GM20000 (cell line): Measurements from ENCODE around the gene TMX4.

Source experiments
- DNase-seq: peaks from one replicate; pipeline ENCODE4 v3.0.0; 2012; ENCODE audit warnings: low spot score
- TF ChIP-seq, protein P1 (sequence below): IDR thresholded peaks from 2 replicates; pipeline ENCODE4 v1.5.1; 2012; ENCODE audit warnings: mild to moderate bottlenecking, control low read depth; ENCODE audit errors: extremely low read depth, missing control alignments

The TMX4 gene

DNA sequence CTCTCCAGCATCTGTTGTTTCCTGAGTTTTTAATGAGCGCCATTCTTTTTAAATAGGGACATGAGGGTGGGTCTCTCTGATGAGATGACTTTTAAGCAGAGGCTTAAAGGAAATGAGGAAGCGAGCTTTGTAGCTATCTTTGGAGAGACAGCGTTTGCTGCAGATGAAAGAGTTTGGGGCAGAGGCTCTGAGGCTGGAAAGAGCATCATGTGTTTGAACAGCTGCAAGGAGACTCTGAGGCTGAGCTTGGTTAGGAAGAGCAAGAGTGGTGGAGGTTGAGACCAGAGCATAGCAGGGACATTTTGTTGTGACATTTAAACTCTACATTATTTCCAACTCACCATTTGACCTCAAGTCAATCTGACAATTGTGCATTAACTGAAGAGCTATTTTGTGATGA, 38.3 kb upstream of the TMX4 start:
- TF ChIP-seq, protein P1, sequence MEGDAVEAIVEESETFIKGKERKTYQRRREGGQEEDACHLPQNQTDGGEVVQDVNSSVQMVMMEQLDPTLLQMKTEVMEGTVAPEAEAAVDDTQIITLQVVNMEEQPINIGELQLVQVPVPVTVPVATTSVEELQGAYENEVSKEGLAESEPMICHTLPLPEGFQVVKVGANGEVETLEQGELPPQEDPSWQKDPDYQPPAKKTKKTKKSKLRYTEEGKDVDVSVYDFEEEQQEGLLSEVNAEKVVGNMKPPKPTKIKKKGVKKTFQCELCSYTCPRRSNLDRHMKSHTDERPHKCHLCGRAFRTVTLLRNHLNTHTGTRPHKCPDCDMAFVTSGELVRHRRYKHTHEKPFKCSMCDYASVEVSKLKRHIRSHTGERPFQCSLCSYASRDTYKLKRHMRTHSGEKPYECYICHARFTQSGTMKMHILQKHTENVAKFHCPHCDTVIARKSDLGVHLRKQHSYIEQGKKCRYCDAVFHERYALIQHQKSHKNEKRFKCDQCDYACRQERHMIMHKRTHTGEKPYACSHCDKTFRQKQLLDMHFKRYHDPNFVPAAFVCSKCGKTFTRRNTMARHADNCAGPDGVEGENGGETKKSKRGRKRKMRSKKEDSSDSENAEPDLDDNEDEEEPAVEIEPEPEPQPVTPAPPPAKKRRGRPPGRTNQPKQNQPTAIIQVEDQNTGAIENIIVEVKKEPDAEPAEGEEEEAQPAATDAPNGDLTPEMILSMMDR = no peak
- no peak for DNase-seq

DNA sequence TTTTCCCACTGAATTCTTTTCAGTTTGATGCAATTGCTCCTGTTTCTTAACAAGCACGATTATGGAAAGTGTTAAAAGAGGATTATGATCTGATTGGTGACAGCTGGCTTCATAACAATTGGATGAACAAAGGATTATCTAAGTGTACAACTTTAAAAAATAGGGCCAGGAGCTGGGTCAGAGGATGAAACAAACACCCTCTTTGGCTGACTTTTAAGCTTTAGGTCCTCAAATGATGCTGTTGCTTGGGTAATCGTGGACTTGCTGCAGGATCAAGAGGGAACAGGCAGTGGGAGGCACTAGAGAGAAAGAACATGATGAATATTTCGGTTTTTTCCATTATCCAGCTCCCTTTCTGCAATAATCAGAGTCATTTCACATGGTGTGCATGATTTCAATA, 35.5 kb upstream of the TMX4 start:
- TF ChIP-seq, protein P1 = no peak

DNA sequence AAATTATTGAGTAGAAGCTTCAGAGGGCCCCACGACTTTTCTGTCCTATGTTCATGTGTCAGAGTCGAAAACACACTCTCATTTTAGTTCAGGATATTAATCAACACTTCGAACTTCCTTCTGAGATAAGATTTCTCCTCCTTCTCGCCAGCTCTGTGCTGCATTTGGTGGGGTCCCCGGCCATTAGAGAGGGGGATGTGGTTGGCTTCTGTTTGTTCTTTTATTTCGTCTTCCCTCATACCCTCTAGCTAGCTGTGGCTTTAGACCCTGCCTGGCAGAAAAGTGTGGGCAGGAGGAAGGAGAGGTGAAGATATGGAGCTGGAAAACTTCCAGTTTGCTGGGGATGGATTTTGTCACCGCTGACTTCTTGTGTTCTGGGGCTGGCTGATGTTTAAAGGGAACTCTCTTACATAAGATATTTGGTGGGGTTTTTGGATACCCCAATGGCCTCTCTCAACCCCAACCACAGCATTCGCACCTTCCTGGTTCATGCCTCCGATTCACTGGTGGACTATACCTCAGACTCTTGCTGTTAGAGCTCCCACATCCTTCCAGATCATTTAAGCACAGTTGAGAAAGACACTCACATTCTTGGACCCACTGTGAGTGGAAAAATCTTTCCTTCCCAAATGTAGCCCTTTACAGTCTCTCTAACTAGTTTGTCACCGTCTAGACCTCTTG, 30.7 kb upstream of the TMX4 start:
- no peak for DNase-seq
- TF ChIP-seq, protein P1 = no peak

More for the DNA sequence above, 35.5 kb upstream of the TMX4 start:
- DNase-seq = no peak

DNA sequence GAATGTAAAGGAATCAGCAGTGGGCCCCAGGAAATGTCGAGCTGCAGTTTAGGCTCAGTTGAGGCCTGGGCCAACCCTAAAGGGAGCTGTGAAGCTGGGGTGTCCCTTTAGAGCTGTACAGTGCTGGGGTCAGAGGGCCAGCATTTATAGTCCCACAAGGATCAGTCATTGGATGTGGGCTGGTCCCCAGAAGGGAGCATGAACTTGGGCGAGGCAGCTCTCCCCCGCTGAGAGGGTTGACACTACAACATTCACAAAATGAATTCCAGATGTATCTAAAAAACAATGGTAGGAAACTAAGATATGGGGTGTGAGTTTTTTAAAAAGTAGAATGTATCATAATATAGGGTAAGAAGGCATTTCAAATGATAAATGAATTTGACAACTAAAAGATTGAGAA, 29.7 kb upstream of the TMX4 start:
- no peak for DNase-seq
- TF ChIP-seq, protein P1 = no peak

DNA sequence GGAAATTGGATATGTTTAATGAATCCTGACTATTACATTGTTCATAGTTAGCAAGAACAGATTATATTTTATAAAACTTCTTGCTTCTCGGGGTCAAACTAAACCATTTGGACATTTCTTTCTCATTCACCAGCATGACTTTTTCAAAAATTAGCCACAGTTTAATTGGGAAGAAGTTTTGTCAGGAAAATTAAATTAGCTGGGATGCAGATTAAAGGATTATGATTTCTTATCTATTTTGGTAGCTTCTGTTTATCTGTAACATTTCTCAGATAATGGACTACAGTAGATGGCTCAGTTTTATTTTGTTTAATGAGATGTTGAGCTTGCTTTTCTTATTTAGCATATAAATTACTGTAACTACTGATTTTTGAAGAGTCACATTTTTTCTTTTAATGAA, 26.4 kb upstream of the TMX4 start:
- DNase-seq = no peak
- TF ChIP-seq, protein P1 = no peak

DNA sequence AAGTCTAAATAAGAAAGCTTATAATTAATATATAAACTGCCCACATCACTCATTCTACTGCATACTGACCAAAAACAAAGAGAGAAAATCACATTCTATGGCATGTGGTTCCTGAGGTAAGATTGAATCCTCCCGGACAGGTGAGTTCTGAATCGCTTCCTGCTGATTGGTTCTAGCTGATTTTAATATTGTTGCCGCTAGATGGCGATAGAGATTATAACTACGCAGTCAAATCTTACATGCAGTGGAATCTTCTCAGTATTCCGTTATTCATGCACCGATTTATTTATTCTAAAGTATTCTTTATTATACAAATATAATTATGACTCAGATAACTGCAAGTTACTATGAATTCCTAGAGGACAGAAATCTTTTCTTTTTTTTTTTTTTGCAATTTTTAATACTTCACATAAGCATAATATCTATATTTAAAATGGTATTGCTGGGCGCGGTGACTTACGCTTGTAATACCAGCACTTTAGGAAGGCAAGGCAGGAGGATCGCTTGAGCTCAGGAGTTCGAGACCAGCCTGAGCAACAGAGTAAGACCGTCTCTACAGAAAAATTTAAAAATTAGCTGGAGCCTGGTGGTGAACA, 24.2 kb upstream of the TMX4 start:
- peak; percentile 52 for DNase-seq
- TF ChIP-seq, protein P1 = peak; percentile 62

DNA sequence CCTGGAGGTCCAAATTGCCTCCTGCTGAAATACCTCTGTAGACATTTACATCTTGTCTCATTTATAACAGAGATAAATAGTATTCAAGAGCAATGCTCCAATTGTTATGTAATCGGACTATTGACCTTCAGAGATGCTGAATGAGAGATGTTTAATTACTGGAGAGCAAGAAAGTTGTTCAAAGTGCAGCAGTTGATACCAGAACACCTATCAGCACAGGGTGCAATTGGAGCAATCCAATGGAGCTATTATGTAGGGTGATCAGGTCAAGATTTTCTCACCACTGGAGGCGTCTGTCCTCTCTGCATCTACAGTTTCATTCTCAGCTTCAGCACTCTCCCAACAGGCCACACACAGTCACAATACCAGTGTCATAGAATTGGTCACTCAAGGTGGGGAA, 19.5 kb upstream of the TMX4 start:
- TF ChIP-seq, protein P1 = no peak
- no peak for DNase-seq
